ENCODE measurements around the gene SNX32.

The SNX32 gene

GRCh38 chr11:65842144-65842543 is 8.4 kb downstream of the SNX32 start (continued):
- TF ChIP-seq ZBTB44 (tag by site-specific recombination; IDR thresholded peaks at IDR 0.05) (no peak), ZNF514 (tag by site-specific recombination; IDR thresholded peaks at IDR 0.05) (no peak), ZNF18 (tag by site-specific recombination; IDR thresholded peaks at IDR 0.05) (no peak), ZNF664 (tag by site-specific recombination; IDR thresholded peaks at IDR 0.05) (no peak), ZNF501 (tag by site-specific recombination; IDR thresholded peaks at IDR 0.05) (no peak)

GRCh38 chr11:65843811-65844210 is 10.0 kb downstream of the SNX32 start:
- CTCF ChIA-PET, result interaction anchor here (0.6 to 1.7 kb wide), 5 partner anchors 7 to 132 kb away, joined by 3 to 7 read pairs (median 4); partner anchors contain the start of genes KAT5 and MUS81
- no peak for TF ChIP-seq IKZF3 (tag by site-specific recombination; IDR thresholded peaks at IDR 0.05)
- TF ChIP-seq ZNF473 (tag by site-specific recombination; IDR thresholded peaks at IDR 0.05), result no peak
- TF ChIP-seq ZNF280C (tag by site-specific recombination; IDR thresholded peaks at IDR 0.05), result no peak
- no peak for TF ChIP-seq ZNF544 (tag by site-specific recombination; IDR thresholded peaks at IDR 0.05)
- TF ChIP-seq MZF1 (tag by site-specific recombination; IDR thresholded peaks at IDR 0.05; ENCODE audit: borderline replicate concordance), result no peak
- TF ChIP-seq REPIN1 (tag by site-specific recombination; IDR thresholded peaks at IDR 0.05; ENCODE audit: low read depth), result no peak
- TF ChIP-seq ZNF558 (tag by site-specific recombination; IDR thresholded peaks at IDR 0.05), result no peak
- TF ChIP-seq ZNF10 (tag by site-specific recombination; IDR thresholded peaks at IDR 0.05), result no peak
- TF ChIP-seq ZNF777 (tag by site-specific recombination; IDR thresholded peaks at IDR 0.05; ENCODE audit: borderline replicate concordance), result no peak
- TF ChIP-seq ZNF449 (tag by site-specific recombination; IDR thresholded peaks at IDR 0.05), result no peak
- no peak for TF ChIP-seq YY1 (tag by site-specific recombination; IDR thresholded peaks at IDR 0.05)
- no peak for TF ChIP-seq KLF10 (tag by site-specific recombination; IDR thresholded peaks at IDR 0.05)
- TF ChIP-seq ZNF704 (tag by site-specific recombination; IDR thresholded peaks at IDR 0.05), result no peak
- TF ChIP-seq ZNF311 (tag by site-specific recombination; IDR thresholded peaks at IDR 0.05; ENCODE audit: borderline replicate concordance), result no peak
- TF ChIP-seq ZNF157 (tag by site-specific recombination; IDR thresholded peaks at IDR 0.05), result no peak
- no peak for TF ChIP-seq INSM2 (tag by site-specific recombination; IDR thresholded peaks at IDR 0.05)
- TF ChIP-seq ZNF341 (tag by site-specific recombination; IDR thresholded peaks at IDR 0.05; ENCODE audit: low read depth), result no peak
- TF ChIP-seq ZNF391 (tag by site-specific recombination; IDR thresholded peaks at IDR 0.05; ENCODE audit: borderline replicate concordance, low read depth), result no peak
- no peak for TF ChIP-seq ZNF423 (tag by site-specific recombination; IDR thresholded peaks at IDR 0.05)
- no peak for TF ChIP-seq ZNF623 (tag by site-specific recombination; IDR thresholded peaks at IDR 0.05)
- H3K9me3 ChIP-seq (ENCODE audit: control insufficient read depth, insufficient read depth, low read depth, low read length), result no peaks in the 10 kb centered on the region
- H3K36me3 ChIP-seq (ENCODE audit: control insufficient read depth in 2 of 2, insufficient read depth in 1 of 2, low read length in 2 of 2), result no peaks in the 10 kb centered on the region
- no peak overlapping the region for H3K4me3 ChIP-seq (ENCODE audit: low read depth, low read length)
- POLR2A ChIA-PET, result interaction anchor here (1.0 kb wide), 1 partner anchor 9 kb away, joined by 3 read pairs; no protein-coding TSS in a partner anchor
- H3K27ac ChIP-seq (ENCODE audit: extremely low read depth, low read depth, low read length), result no peak overlapping the region
- H3K4me1 ChIP-seq (ENCODE audit: control insufficient read depth, insufficient read depth, low read length), result no peaks in the 10 kb centered on the region

All from HEK293 (cell line).